ENCODE results near the gene EDNRA.

GRCh38 chr4:147581606-147582350 lies 100.9 kb downstream of the EDNRA start:
- TF ChIP-seq CTCF (IDR thresholded peaks at IDR 0.05) (no peak), ZFX (IDR thresholded peaks at IDR 0.05; ENCODE audit: borderline replicate concordance) (no peak)
